Stimulated activated CD4-positive, alpha-beta T cell treated with anti-CD3 and anti-CD28 coated beads, Interleukin-4, amount 100 ng/mL, for 1 hour (primary cell): Measurements from ENCODE around the gene ANO7.

Experiments used
- DNase-seq: peaks from one replicate; pipeline ENCODE4 v3.0.0-alpha.2; 2020

Gene ANO7

GRCh38 chr2:241232736-241233575, 44.5 kb downstream of the ANO7 start:
- no peak for DNase-seq

GRCh38 chr2:241234066-241234790, 45.8 kb downstream of the ANO7 start:
- DNase-seq = no peak

- DNase-seq = no peak
Measured at GRCh38 chr2:241234962-241235740, 46.7 kb downstream of the ANO7 start.

- no peak for DNase-seq
Measured at GRCh38 chr2:241235859-241236593, 47.5 kb downstream of the ANO7 start.

GRCh38 chr2:241237047-241237446, 48.6 kb downstream of the ANO7 start:
- no peak for DNase-seq

GRCh38 chr2:241237949-241238371, 49.5 kb downstream of the ANO7 start:
- DNase-seq = no peak

- DNase-seq = no peak
Measured at GRCh38 chr2:241238693-241239198, 50.3 kb downstream of the ANO7 start.

- DNase-seq = no peak
Measured at GRCh38 chr2:241239552-241240202, 51.2 kb downstream of the ANO7 start.

- DNase-seq = no peak
Measured at GRCh38 chr2:241240320-241241004, 52.0 kb downstream of the ANO7 start.

GRCh38 chr2:241241669-241242068, 53.2 kb downstream of the ANO7 start:
- DNase-seq = no peak

GRCh38 chr2:241242306-241242705, 53.8 kb downstream of the ANO7 start:
- DNase-seq = no peak

- DNase-seq = no peak
Measured at GRCh38 chr2:241244368-241244767, 55.9 kb downstream of the ANO7 start.

- no peak for DNase-seq
Measured at GRCh38 chr2:241248289-241248688, 59.8 kb downstream of the ANO7 start.

- DNase-seq = no peak
Measured at GRCh38 chr2:241248897-241249296, 60.4 kb downstream of the ANO7 start.

- DNase-seq = no peak
Measured at GRCh38 chr2:241249654-241250053, 61.2 kb downstream of the ANO7 start.

- DNase-seq = no peak
Measured at GRCh38 chr2:241252778-241253475, 64.5 kb downstream of the ANO7 start.

GRCh38 chr2:241254904-241255351, 66.5 kb downstream of the ANO7 start:
- no peak for DNase-seq

GRCh38 chr2:241255542-241256167, 67.2 kb downstream of the ANO7 start:
- no peak for DNase-seq

GRCh38 chr2:241256168-241256545, 67.7 kb downstream of the ANO7 start:
- no peak for DNase-seq

- DNase-seq = no peak
Measured at GRCh38 chr2:241257419-241258032, 69.0 kb downstream of the ANO7 start.
